MG63 (cell line): ENCODE results near the gene LGALS1. TPM values are rescaled to one million over a fixed set of nuclear protein-coding genes. Genes with fewer than 3 reads are reported as not detected.
"Not testable (repeated sequence)": the region's sequence is repeated elsewhere in the genome, so short reads cannot be mapped to it uniquely, and the experiment has no call there.

Experiments
- DNase-seq: peaks from one replicate; pipeline ENCODE4 v3.0.0-alpha.2; 2020
- H3K27me3 ChIP-seq: fragments of 250-450 bp; sonication (Bioruptor Pico); 2 replicates; pipeline ENCODE4 v1.5.1; 2020; ENCODE audit warnings: mild to moderate bottlenecking, moderate library complexity
- H3K36me3 ChIP-seq: fragments of 250-450 bp; sonication (Bioruptor Pico); 2 replicates; pipeline ENCODE4 v1.5.1; 2020; ENCODE audit warnings: mild to moderate bottlenecking, moderate library complexity
- H3K4me3 ChIP-seq: fragments of 250-450 bp; sonication (Bioruptor Pico); 2 replicates; pipeline ENCODE4 v1.5.1; 2020; ENCODE audit warnings: mild to moderate bottlenecking, moderate library complexity
- H3K9me3 ChIP-seq: fragments of 250-450 bp; sonication (Bioruptor Pico); 2 replicates; pipeline ENCODE4 v1.5.1; 2020; ENCODE audit warnings: mild to moderate bottlenecking, moderate library complexity
- total RNA-seq: library from RNA; depleted of rRNA; stranded (reverse); fragments of >200 nt; shearing (Covaris generic); gene quantifications from 2 replicates; pipeline ENCODE4 v1.2.3, GENCODE V29; 2014; ENCODE audit warnings: low replicate concordance

LGALS1 gene
- total RNA-seq, 1 experiment from 2014 or later, result 4,947 TPM

DNA sequence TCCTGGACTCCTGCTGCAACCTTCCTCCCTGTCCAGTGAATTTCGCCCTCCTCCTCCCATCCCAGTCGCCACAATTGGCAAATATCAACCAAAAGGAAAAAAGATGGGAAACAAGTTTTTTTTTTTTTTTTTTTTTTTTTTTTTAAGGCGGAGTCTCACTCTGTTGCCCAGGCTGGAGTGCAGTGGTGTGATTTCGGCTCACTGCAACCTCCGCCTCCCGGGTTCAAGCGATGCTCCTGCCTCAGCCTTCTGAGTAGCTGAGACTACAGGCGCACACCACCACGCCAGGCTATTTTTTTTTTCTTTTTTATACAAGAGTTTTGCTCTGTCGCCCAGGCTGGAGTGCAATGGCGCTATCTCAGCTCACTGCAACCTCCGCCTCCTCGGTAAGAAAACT lies 20.8 kb downstream of the LGALS1 start:
- H3K27me3 ChIP-seq, DNase-seq, H3K4me3 ChIP-seq, H3K9me3 ChIP-seq: not testable (repeated sequence)
- H3K36me3 ChIP-seq, result peaks cover 38% of the 10 kb centered on the region

- Histone ChIP-seq H3K9me3 (no peaks in the 10 kb centered on the region), H3K36me3 (peaks cover 32% of the 10 kb centered on the region), H3K4me3 (0 out of 2 replicates have a peak within 1 kb of the TSS, but pooled peaks have one; percentile 17), H3K27me3 (no peaks in the 10 kb centered on the region)
- peak; percentile 100 for DNase-seq
Measured at GRCh38 chr22:37696657-37697537, 21.5 kb downstream of the LGALS1 start, which contains the start of gene TRIOBP. Gene TRIOBP, plus strand, starts transcription at chr22:37697048. Its CDS starts 4,318 bp downstream, at chr22:37701366.

- no peak for DNase-seq
- H3K9me3 ChIP-seq, result no peaks in the 10 kb centered on the region
- H3K27me3 ChIP-seq, result no peaks in the 10 kb centered on the region
- peaks cover 26% of the 10 kb centered on the region for H3K36me3 ChIP-seq
- no peak overlapping the region for H3K4me3 ChIP-seq
Measured at GRCh38 chr22:37697538-37697835, 22.1 kb downstream of the LGALS1 start.

DNA sequence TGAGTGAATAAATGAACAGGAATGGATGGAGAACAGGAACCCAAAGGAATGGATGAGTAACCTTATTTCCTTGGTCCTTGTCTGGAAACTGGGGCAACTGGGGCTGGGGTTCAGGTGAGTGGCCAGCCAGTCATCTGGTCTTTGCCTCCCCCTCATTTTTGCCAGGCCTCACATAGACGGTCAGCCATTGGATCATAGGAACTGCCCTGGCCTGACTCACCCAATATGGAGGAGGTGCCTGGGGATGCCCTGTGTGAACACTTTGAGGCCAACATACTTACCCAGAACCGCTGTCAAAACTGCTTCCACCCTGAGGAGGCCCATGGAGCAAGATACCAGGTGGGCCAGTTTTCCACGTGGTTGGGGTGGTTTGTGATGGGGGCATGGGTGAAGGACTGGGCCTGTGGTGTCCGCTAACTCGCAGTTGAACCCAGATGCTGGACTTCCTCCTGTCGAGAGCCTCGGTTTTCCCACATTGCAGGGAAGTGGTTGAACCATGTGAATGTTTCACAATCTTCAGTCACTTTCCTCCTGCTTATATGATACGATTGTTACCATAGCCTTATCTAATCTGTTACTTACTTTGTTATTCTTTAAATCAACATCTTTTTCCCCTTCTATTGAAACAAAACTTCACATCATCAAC lies 25.8 kb downstream of the LGALS1 start:
- H3K36me3 ChIP-seq, result no peaks in the 10 kb centered on the region
- no peaks in the 10 kb centered on the region for H3K27me3 ChIP-seq
- H3K4me3 ChIP-seq, result no peak overlapping the region
- no peaks in the 10 kb centered on the region for H3K9me3 ChIP-seq
- DNase-seq, result no peak

DNA sequence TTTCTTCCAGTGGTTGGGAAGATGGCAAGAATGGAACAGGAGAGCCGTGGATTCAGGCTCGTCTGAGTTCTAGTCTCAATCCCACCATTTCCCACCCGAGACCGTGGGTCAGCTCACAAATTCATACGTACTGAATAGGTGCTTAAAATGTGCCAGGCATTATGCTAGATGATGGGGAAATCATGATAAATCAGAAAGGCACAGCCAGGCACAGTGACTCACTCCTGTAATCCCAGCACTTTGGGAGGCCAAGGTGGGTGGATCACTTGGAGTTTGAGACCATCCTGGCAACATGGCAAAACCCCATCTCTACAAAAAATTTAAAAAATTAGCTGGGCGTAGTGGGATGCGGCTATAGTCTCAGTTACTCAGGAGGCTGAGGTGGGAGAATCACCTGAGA lies 28.5 kb downstream of the LGALS1 start:
- H3K4me3 ChIP-seq, result no peak overlapping the region
- no peaks in the 10 kb centered on the region for H3K36me3 ChIP-seq
- peak; percentile 39 for DNase-seq
- H3K27me3 ChIP-seq, result no peaks in the 10 kb centered on the region
- H3K9me3 ChIP-seq, result no peaks in the 10 kb centered on the region

GRCh38 chr22:37704645-37705044 lies 29.2 kb downstream of the LGALS1 start:
- H3K36me3 ChIP-seq, result no peaks in the 10 kb centered on the region
- no peaks in the 10 kb centered on the region for H3K9me3 ChIP-seq
- H3K27me3 ChIP-seq, result no peaks in the 10 kb centered on the region
- H3K4me3 ChIP-seq, result no peak overlapping the region
- no peak for DNase-seq

- no peaks in the 10 kb centered on the region for H3K36me3 ChIP-seq
- no peaks in the 10 kb centered on the region for H3K27me3 ChIP-seq
- no peaks in the 10 kb centered on the region for H3K9me3 ChIP-seq
- DNase-seq, result no peak
- H3K4me3 ChIP-seq, result no peak overlapping the region
Measured at GRCh38 chr22:37705205-37705604, 29.8 kb downstream of the LGALS1 start.

DNA sequence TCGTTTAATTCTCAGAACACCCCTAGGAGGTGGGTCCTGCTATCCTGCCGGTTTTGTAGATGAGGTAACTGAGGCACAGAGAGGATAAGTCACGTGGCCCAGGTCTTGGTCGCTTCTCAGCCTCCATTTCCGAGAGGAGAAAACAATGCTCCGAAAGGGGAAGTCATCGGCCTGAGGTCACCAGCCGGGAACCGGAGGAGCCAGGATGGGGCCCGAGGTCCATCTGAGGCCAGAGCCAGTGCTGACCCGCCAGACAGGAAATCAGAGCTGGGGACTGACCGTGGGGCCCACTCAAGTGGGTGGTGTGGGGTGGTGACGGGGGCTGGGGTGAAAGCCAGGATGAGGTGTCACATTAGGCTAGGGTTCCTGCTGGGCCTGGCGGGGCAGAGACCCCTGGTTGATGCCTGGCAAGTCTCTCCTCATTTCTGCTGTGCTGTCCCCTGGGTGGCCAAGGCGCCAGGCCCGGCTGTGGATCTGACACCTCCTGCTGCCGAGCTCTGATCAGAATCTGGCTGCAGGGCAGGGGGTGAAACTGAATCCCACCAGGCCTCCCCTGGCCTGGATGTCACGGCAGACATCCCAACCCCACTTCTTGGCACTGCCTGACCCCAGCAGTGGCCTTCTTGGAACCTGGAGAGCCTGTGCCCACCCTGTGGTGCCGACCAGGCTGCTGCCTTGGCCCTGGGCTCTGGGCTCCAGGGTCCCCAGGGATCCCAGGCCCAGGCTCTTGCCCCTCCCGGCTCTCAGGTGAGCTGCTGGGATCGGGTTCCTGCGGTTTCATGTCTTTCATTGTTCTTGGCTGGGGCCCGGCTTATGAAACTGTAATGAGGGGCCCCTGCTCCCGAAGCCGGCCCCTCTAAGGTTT lies 33.4 kb downstream of the LGALS1 start:
- H3K9me3 ChIP-seq, result no peaks in the 10 kb centered on the region
- DNase-seq, result no peak

GRCh38 chr22:37709445-37709765 lies 34.0 kb downstream of the LGALS1 start:
- Histone ChIP-seq H3K27me3 (no peaks in the 10 kb centered on the region), H3K9me3 (no peaks in the 10 kb centered on the region), H3K36me3 (no peaks in the 10 kb centered on the region), H3K4me3 (no peak overlapping the region)
- DNase-seq, result no peak

More for the DNA sequence above, 33.4 kb downstream of the LGALS1 start:
- Histone ChIP-seq H3K4me3 (no peak overlapping the region), H3K27me3 (no peaks in the 10 kb centered on the region), H3K36me3 (no peaks in the 10 kb centered on the region)

DNA sequence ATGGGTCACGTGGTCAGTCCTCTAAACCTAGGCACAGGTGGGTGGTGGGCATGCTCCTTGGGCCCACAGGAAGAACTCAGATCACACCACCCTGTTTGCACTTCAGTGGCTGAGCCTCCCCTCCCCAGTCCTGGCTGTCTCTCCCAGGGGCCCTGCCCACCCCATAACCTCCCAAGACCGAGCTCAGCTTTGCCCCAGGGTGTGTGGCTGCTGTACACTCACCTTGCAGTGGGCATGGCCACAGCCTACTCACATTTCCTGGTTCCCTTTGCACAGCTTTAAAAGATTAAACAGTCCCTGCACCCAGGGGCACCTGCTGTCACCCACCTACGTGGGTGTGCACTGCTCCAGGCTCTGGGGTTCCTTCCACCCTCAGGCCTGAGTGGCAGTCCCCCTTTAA lies 35.2 kb downstream of the LGALS1 start:
- Histone ChIP-seq H3K4me3 (no peak overlapping the region), H3K36me3 (no peaks in the 10 kb centered on the region), H3K27me3 (no peaks in the 10 kb centered on the region), H3K9me3 (no peaks in the 10 kb centered on the region)
- no peak for DNase-seq

DNA sequence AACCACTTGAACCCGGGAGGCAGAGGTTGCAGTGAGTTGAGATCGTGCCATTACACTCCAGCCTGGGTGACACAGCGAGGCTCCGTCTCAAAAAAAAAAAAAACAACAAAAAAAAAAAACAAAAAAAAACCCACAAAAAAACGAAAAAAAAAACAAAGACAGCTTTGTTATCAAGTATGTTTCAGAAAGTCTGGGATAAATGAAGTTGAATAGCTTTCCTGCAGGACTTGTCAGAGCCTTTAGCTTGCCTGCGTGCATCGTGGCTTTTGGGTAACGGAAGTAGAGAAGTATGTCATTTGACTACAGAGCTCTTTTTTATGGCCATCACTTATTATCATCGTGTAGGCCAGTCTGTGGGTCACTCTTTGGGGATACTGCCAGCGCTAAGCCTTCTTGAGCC lies 36.1 kb downstream of the LGALS1 start:
- H3K36me3 ChIP-seq, result no peaks in the 10 kb centered on the region
- H3K4me3 ChIP-seq, result no peak overlapping the region
- no peaks in the 10 kb centered on the region for H3K27me3 ChIP-seq
- no peak for DNase-seq
- no peaks in the 10 kb centered on the region for H3K9me3 ChIP-seq

DNA sequence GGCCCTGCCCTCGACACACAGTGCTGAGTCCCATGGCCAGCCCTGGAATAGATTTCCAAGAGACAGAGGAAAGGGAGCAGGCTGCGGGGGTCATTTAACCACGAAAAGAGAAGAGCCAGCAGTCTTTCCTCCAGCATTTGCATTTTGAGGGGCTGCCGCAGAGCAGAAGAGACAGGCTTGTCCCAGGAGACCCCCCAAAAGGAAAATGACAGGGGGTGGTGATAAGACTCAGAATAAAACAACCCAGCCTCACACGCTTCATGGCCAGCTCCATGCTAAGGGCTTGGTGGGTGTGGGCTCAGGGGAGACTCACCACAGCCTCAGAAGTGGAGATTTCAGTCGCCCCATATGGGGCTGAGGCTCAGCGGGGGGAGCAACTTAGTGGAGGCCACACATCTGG lies 38.3 kb downstream of the LGALS1 start:
- H3K9me3 ChIP-seq, result no peaks in the 10 kb centered on the region
- H3K27me3 ChIP-seq, result no peaks in the 10 kb centered on the region
- no peak overlapping the region for H3K4me3 ChIP-seq
- DNase-seq, result no peak
- H3K36me3 ChIP-seq, result no peaks in the 10 kb centered on the region

- H3K36me3 ChIP-seq, result no peaks in the 10 kb centered on the region
- H3K27me3 ChIP-seq, result no peaks in the 10 kb centered on the region
- no peak overlapping the region for H3K4me3 ChIP-seq
- no peak for DNase-seq
- no peaks in the 10 kb centered on the region for H3K9me3 ChIP-seq
Measured at GRCh38 chr22:37714634-37715033, 39.2 kb downstream of the LGALS1 start.

DNA sequence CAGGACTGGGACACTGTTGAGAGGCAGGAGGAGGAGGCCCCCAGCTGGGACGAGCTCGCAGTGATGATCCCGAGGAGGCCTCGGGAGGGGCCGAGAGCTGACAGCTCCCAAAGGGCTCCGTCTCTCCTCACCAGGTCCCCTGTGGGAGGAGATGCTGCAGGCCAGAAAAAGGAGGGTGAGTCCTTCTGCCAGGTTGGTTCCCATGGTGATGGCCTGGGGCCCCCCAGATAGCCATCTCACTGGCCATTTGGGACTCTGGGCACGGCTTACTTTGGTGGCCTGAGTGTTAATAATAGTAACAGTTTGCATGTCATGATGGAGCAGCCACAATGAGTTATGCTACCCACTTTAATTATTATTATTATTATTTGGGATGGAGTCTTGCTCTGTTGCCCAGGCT lies 40.3 kb downstream of the LGALS1 start:
- H3K36me3 ChIP-seq, result no peaks in the 10 kb centered on the region
- H3K27me3 ChIP-seq, result no peaks in the 10 kb centered on the region
- no peak for DNase-seq
- no peak overlapping the region for H3K4me3 ChIP-seq
- H3K9me3 ChIP-seq, result no peaks in the 10 kb centered on the region

- Histone ChIP-seq H3K9me3 (no peaks in the 10 kb centered on the region), H3K36me3 (no peaks in the 10 kb centered on the region), H3K27me3 (no peaks in the 10 kb centered on the region), H3K4me3 (no peak overlapping the region)
- no peak for DNase-seq
Measured at GRCh38 chr22:37716708-37717107, 41.3 kb downstream of the LGALS1 start.

DNA sequence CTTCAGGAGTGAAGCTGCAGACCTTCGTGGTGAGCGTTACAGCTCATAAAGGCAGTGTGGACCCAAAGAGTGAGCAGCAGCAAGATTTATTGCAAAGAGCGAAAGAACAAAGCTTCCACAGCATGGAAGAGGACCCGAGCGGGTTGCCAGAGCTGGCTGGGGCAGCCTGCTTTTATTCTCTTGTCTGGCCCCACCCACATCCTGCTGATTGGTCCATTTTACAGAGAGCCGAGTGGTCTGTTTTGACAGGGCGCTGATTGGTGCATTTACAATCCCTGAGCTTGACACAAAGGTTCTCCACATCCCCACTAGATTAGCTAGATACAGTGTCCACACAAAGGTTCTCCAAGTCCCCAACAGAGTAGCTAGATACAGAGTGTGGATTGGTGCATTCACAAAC lies 41.8 kb downstream of the LGALS1 start:
- not testable (repeated sequence) for H3K36me3 ChIP-seq, H3K27me3 ChIP-seq, DNase-seq, H3K9me3 ChIP-seq, H3K4me3 ChIP-seq

GRCh38 chr22:37717746-37718305 lies 42.4 kb downstream of the LGALS1 start:
- not testable (repeated sequence) for H3K9me3 ChIP-seq, DNase-seq, H3K36me3 ChIP-seq, H3K4me3 ChIP-seq, H3K27me3 ChIP-seq
